Activated naive CD4-positive, alpha-beta T cell treated with anti-CD3 and anti-CD28 coated beads, Interleukin-2, amount 50 U/mL, for 72 hours (primary cell): ENCODE measurements around the gene DHCR7. TPM values are rescaled to one million over a fixed set of nuclear protein-coding genes. Genes with fewer than 3 reads are reported as not detected.

Experiments used
- ATAC-seq, 2 donors: fragments of 150-1000 bp; cut with Tn5 transposase; 2 replicates each; pipeline ENCODE4 v1.10.0; 2021; ENCODE audit warnings: mild to moderate bottlenecking in 2 of 2, moderate library complexity in 2 of 2
- DNase-seq, 2 donors: peaks; one replicate each; pipeline ENCODE4 v3.0.0; 2021 to 2022; ENCODE audit warnings: low spot score in 2 of 2
- H3K27ac Mint-ChIP-seq, 2 donors: one replicate each; pipeline ENCODE4 v1.8.0; 2022; ENCODE audit warnings: mild to moderate bottlenecking in 2 of 2, mixed read lengths in 2 of 2
- H3K36me3 Mint-ChIP-seq, 2 donors: one replicate each; pipeline ENCODE4 v1.8.0; 2022; ENCODE audit warnings: mixed read lengths in 2 of 2
- H3K9me3 Mint-ChIP-seq, 2 donors: one replicate each; pipeline ENCODE4 v1.8.0; 2022; ENCODE audit warnings: mixed read lengths in 2 of 2
- total RNA-seq, 2 donors: library from RNA; stranded (reverse); gene quantifications; one replicate each; pipeline ENCODE4 v1.2.3, GENCODE V29; 2022

DHCR7 gene
- total RNA-seq, 2 donors from 2014 or later: 41.4 to 54.1 TPM

- peak overlapping the region in 1 of 2 donors; percentile 46 for H3K27ac Mint-ChIP-seq
- H3K36me3 Mint-ChIP-seq: peaks cover 41 to 44% of the 10 kb centered on the region in 2 donors
- no peaks in the 10 kb centered on the region for H3K9me3 Mint-ChIP-seq
- DNase-seq: no peak
- ATAC-seq: no peak
Observed at GRCh38 chr11:71483692-71484091, 35.5 kb upstream of the DHCR7 start.

GRCh38 chr11:71482746-71483364 is 34.7 kb upstream of the DHCR7 start:
- Mint-ChIP-seq H3K36me3 (peaks cover 40 to 45% of the 10 kb centered on the region in 2 donors), H3K27ac (no peak overlapping the region), H3K9me3 (no peaks in the 10 kb centered on the region)
- DNase-seq: no peak
- ATAC-seq: no peak

DNA sequence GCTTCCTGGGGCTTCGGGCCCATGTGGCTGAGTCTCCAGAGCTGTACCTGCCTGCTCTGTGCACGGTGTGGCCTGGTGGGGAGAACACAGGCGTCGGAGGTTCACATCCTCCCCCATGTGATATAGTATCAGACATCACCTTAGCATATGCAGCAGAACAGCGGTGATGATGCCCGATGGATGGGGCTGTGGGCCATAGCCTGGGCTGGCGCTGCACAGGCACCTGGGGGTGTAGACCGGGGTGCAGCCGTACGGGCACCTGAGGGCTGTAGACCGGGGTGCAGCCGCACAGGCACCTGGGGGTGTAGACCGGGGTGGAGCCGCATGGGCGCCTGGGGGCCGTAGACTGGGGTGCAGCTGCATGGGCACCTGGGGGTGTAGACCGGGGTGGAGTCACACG is 34.0 kb upstream of the DHCR7 start:
- no peak for DNase-seq
- Mint-ChIP-seq H3K9me3 (no peaks in the 10 kb centered on the region), H3K27ac (no peak overlapping the region), H3K36me3 (peaks cover 37 to 49% of the 10 kb centered on the region in 2 donors)
- no peak for ATAC-seq

GRCh38 chr11:71481101-71481960 is 33.1 kb upstream of the DHCR7 start:
- ATAC-seq (no peak), DNase-seq (no peak)
- Mint-ChIP-seq H3K36me3 (peaks cover 33 to 49% of the 10 kb centered on the region in 2 donors), H3K9me3 (no peaks in the 10 kb centered on the region), H3K27ac (peak overlapping the region in 1 of 2 donors; percentile 36)

DNA sequence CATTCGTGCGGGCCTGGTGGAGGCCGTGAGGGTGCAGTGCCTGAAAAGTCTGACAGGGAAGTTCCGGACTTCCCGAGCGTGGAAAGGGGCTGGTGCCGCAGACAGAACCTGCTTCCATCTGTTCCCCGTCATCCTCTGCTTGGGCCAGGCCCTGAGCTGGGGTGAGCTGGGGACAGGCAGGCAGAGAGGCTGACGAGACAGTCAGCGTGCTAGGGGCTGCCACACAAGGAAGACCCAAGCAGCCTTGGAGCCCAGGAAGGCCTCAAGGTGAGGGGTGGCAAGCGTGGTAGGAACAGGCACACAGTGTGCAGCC is 30.3 kb upstream of the DHCR7 start:
- no peaks in the 10 kb centered on the region for H3K9me3 Mint-ChIP-seq
- H3K36me3 Mint-ChIP-seq: peaks cover 5 to 30% of the 10 kb centered on the region in 2 donors
- no peak overlapping the region for H3K27ac Mint-ChIP-seq
- DNase-seq (no peak), ATAC-seq (no peak)

DNA sequence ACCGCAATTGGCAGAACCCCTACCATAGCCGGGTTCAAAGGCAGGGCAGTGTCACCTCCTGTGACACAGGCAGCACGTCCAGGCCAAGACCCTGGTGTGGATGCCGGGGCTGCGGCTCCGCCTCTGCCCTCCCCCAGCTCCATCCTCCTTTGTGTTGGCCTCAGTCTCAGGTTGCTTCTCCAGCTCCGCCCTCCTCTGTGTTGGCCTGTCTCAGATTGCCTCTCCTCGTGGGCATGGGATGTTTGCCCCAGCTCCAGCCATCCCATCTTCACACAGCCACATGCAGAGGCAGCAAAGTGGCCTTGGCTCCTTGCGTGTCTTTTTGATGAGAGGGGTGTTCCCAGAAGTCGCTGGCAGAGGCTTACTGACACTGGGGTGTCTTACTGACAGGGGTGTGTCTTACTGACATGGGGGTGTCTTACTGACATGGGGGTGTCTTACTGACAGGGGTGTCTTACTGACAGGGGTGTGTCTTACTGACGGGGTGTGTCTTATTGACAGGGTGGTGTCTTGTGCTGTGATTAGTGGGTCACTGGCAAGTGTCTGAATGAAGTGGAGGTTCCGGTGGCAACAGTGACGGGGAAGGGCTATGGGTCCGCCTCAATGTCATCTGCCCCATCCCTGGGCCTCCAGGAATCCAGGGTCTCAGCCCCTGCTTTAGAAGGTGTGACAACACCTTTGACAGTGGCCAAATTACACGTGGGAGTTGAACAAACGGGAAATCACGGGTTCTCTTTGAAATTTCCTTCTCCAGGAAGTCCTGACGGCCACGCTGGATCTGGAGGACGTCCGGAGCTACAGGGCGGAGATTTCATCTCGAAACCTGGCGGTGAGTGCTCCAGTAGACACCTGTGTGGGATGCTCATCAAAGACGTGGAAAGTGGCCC is 29.7 kb upstream of the DHCR7 start:
- DNase-seq (no peak), ATAC-seq (no peak)
- Mint-ChIP-seq H3K27ac (peak overlapping the region in 1 of 2 donors; percentile 57), H3K36me3 (peaks cover 0 to 25% of the 10 kb centered on the region in 2 donors), H3K9me3 (no peaks in the 10 kb centered on the region)

DNA sequence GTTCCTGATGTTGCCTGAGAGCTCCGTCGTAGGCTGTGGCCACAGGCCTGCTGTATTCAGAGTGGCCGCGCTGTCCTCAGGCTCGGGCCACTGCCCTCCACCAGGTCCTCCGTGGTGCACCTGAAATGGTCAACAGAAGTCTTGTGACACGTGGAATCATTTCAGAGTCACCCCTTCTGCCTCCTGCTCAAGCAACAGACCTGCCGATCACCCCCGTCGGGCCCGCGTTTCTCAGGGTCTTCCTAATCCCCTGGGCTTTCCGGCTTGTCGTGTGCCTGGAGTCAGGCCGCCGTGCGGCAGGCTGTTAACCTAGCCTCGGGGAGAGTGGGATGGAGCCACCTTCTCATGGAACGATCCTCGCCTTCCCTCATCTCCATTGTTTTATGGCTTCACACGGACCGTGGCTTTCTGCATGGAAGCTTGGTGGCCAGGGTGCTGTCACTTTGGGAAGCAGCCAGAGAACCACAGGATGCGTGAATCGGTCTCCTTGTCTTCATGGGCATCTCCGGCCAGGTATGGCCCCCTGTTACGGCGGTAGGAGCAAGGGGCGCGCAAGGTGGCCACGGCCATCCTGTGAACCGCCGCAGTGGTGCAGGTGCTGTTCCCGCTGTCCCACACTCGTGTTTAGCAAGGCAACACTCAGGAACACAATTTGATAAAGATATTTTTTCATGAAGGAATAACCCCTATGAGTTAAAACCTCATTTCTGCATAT is 28.9 kb upstream of the DHCR7 start:
- Mint-ChIP-seq H3K36me3 (peaks cover 0 to 25% of the 10 kb centered on the region in 2 donors), H3K27ac (no peak overlapping the region), H3K9me3 (no peaks in the 10 kb centered on the region)
- ATAC-seq (no peak), DNase-seq (no peak)

DNA sequence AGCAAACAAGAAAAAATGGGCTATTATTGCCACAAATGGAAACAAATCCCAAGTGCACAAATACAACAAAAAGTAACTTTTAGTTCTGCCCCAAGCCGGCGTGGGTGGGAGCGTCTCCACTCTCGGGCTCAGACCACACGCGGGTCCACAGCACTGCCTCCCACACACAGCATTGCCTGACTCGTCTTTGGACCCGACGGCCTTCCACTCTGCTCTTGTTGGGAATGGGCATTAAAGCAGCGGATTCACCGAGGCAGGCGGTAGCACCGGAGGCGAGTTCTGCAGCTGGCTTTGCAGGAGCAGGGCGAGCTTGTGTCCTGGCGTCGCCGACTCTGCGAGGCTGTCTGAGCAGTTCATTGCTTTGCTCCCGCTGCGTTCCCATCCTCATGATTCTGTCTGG is 27.8 kb upstream of the DHCR7 start:
- Mint-ChIP-seq H3K36me3 (peaks cover 0 to 20% of the 10 kb centered on the region in 2 donors), H3K27ac (no peak overlapping the region), H3K9me3 (no peaks in the 10 kb centered on the region)
- DNase-seq (no peak), ATAC-seq (no peak)

DNA sequence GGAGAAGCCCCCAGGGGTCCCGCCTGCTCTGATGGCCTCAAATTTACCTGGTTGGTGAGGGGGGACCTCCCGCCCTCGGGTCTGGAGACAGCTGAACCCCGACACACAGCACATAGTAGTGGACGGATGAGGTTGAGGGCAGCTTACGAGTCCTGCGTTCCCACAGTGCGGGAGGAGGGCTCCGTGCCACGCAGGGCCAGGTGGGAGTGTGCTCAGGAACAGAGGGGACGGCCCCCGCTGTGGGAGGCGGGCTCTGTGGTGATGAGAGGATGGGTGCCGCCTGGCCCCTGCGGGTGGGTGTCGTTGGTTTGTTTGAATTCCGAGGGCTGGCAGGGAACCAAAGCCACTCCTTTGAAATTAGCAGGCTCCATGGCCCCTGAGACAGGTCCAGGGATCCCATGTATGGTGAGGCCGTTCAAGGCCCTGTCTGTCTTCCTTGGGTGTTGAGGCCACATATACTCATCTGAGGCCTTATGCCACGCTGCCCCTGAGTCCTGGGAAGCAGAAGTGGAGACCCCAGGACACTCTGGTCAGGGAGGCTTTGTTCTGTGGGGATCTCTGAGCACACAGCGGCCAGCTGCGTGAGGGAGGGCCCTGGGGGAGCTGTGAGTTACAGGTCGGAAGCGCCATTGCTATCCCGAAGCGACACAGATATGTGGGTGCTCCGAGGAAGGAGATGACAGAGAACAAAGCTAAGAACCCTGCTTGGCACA is 26.7 kb upstream of the DHCR7 start:
- ATAC-seq (no peak), DNase-seq (no peak)
- H3K27ac Mint-ChIP-seq: peak overlapping the region in 1 of 2 donors; percentile 25
- H3K9me3 Mint-ChIP-seq: no peaks in the 10 kb centered on the region
- H3K36me3 Mint-ChIP-seq: peaks cover 0 to 20% of the 10 kb centered on the region in 2 donors

GRCh38 chr11:71474141-71474770 is 26.1 kb upstream of the DHCR7 start:
- ATAC-seq: no peak
- H3K36me3 Mint-ChIP-seq: peaks cover 0 to 15% of the 10 kb centered on the region in 2 donors

GRCh38 chr11:71473793-71474080 is 25.5 kb upstream of the DHCR7 start:
- DNase-seq (no peak), ATAC-seq (no peak)
- no peaks in the 10 kb centered on the region for H3K9me3 Mint-ChIP-seq
- peak overlapping the region in 1 of 2 donors; percentile 25 for H3K27ac Mint-ChIP-seq
- H3K36me3 Mint-ChIP-seq: peaks cover 5 to 15% of the 10 kb centered on the region in 2 donors

More at GRCh38 chr11:71474141-71474770, 26.1 kb upstream of the DHCR7 start:
- no peaks in the 10 kb centered on the region for H3K9me3 Mint-ChIP-seq
- no peak for DNase-seq
- peak overlapping the region in 1 of 2 donors; percentile 25 for H3K27ac Mint-ChIP-seq

GRCh38 chr11:71472941-71473792 is 25.0 kb upstream of the DHCR7 start:
- H3K9me3 Mint-ChIP-seq: no peaks in the 10 kb centered on the region
- no peak for ATAC-seq
- no peak for DNase-seq
- no peak overlapping the region for H3K27ac Mint-ChIP-seq
- H3K36me3 Mint-ChIP-seq: peaks cover 8 to 13% of the 10 kb centered on the region in 2 donors

DNA sequence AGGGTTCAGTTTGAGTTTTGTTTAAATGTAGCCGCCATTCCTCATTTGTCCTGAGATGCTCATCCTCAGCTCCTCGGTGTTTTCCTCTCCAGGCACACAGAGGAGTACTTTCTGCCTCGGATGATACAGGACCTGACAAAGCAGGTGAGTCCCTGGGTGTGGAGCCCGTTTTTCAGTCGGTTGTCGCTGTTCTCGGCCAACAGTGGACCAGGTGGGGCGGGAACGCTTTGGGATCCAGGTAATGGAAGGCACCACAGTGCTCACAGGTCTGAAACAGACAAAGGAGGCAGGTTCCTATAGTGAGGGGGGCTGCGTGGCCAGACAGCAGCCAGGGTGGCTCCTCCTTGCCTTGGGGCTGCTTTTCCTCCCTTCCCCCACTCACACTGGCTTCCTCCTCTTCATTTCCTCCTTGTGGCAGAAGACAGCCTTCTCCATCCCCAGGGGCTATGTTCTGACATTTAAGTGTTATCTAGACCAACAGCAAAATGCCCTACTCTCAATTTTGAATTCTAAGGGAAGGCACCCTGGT is 24.2 kb upstream of the DHCR7 start:
- Mint-ChIP-seq H3K27ac (no peak overlapping the region), H3K36me3 (peaks cover 8 to 14% of the 10 kb centered on the region in 2 donors), H3K9me3 (no peaks in the 10 kb centered on the region)
- DNase-seq (no peak), ATAC-seq (no peak)

DNA sequence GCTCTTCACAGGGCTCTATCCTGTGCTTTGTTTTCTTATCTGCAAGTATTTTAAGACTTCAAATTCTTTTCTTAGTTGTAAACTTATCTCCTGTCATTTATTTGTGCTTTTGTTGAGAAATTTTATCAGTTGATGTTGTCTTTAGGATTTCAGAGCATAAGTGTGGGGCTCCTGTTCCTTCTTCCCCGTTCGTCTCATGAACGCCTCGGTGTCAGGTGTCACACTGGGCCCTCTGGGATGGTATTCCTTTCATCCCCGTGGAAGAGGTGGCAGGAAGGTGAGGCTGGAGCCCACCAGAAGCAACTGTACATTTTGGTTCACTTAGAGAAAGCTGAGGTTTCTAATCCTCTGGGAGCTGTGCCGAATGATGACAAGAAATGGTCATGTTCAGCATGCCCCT is 22.8 kb upstream of the DHCR7 start:
- DNase-seq (no peak), ATAC-seq (no peak)
- Mint-ChIP-seq H3K9me3 (no peaks in the 10 kb centered on the region), H3K36me3 (peaks cover 8 to 22% of the 10 kb centered on the region in 2 donors), H3K27ac (peak overlapping the region in 1 of 2 donors; percentile 5)

DNA sequence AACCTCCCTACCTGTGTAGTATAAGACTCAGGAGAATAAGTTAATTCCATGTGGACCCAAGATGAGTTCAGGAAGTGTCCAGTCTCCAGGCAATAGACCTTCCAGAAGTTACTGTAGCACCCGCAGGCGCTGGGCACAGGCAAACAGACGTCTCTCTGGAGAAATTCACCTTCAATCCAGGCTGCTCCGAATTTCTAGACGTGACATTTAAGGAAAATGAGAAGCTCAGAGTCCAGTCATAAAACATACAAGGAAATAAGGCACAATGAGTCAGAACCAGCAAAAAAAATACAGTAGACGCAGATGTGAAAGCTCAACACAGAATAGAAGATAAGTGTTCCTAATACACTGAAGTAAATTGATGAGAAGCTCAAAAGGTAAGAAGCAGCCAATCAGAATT is 19.0 kb upstream of the DHCR7 start:
- ATAC-seq: no peak
- Mint-ChIP-seq H3K27ac (peak overlapping the region in 1 of 2 donors; percentile 10), H3K36me3 (peaks cover 8 to 17% of the 10 kb centered on the region in 2 donors), H3K9me3 (no peaks in the 10 kb centered on the region)
- no peak for DNase-seq
